K562 (cell line): ENCODE data around the gene KCNJ5. TPM values are rescaled to one million over a fixed set of nuclear protein-coding genes. Genes with fewer than 3 reads are reported as not detected.

ENCODE experiments used
- ATAC-seq: fragments of 200-7000 bp; cut with Tn5 transposase; 3 replicates; pipeline ENCODE4 v1.9.1; 2020; ENCODE audit warnings: moderate library complexity
- BruUV-seq: library from RNA; stranded (reverse); fragments of 400-500 nt; replicated peaks from 2 replicates; lab custom pipeline; 2021; lab: Mats Ljungman, UMichigan
- CTCF ChIA-PET: fragments of 300-600 bp; formaldehyde crosslinking; extraction: SDS; loops from one replicate; lab custom pipeline; 2021; ENCODE audit warnings: low intra/inter-chr PET ratio; lab: Yijun Ruan, JAX
- POLR2A ChIA-PET: fragments of 300-600, 350-650 bp; sonication (Branson Sonifier 250); formaldehyde crosslinking; extraction: SDS; loops from one replicate; lab custom pipeline; 2021; ENCODE audit warnings: antibody characterized with exemption, inconsistent platforms; lab: Yijun Ruan, JAX
- DNase-seq, 4 experiments: peaks; one replicate each; pipeline versions ENCODE4 v3.0.0 to v3.0.0-alpha.2; 2011 to 2018; ENCODE audit warnings: low spot score in 3 of 4, mixed read lengths in 3 of 4; ENCODE audit errors: extremely low read depth in 1 of 4
- FAIRE-seq: peaks from 2 replicates; lab custom pipeline; 2011; peaks lifted over from hg19 to GRCh38; lab: Jason Lieb, UNC
- H2AFZ ChIP-seq: 2 replicates; pipeline ENCODE4 v1.6.0; 2011; ENCODE audit warnings: low read depth, low read length, control low read depth, inconsistent platforms
- H3K27ac ChIP-seq: fragments of 200-600 bp; 3 replicates; pipeline ENCODE4 v1.8.0; 2011; ENCODE audit warnings: low read depth, mild to moderate bottlenecking, control low read depth, inconsistent platforms, low read length, moderate library complexity, mixed read lengths; ENCODE audit errors: extremely low read depth
- H3K27me3 ChIP-seq, 2 experiments: fragments of 300-600 bp in 1 of 2; 2 replicates in 1 of 2; 3 replicates in 1 of 2; pipeline versions ENCODE4 v1.6.0 to v1.8.0; 2011; ENCODE audit warnings: inconsistent platforms in 2 of 2, low read length in 2 of 2, mild to moderate bottlenecking in 1 of 2, mixed read lengths in 1 of 2, moderate library complexity in 1 of 2; ENCODE audit not compliant: control insufficient read depth in 2 of 2, insufficient read depth in 2 of 2
- H3K36me3 ChIP-seq: fragments of 300-600 bp; 3 replicates; pipeline ENCODE4 v1.8.0; 2011; ENCODE audit warnings: mild to moderate bottlenecking, low read length, inconsistent platforms; ENCODE audit not compliant: control insufficient read depth, insufficient read depth
- H3K4me1 ChIP-seq, 2 experiments: fragments of 200-600 bp in 1 of 2; replicated peaks in 1 of 2; 2 replicates in 1 of 2; 3 replicates in 1 of 2; pipeline versions ENCODE4 v1.5.1 to v1.8.0; 2011; ENCODE audit warnings: inconsistent platforms in 2 of 2, low read length in 2 of 2, mild to moderate bottlenecking in 1 of 2, mixed read lengths in 1 of 2, moderate library complexity in 1 of 2; ENCODE audit not compliant: control insufficient read depth in 2 of 2, insufficient read depth in 2 of 2
- H3K4me2 ChIP-seq: 2 replicates; pipeline ENCODE4 v1.6.1; 2011; ENCODE audit warnings: low read length, control low read depth, inconsistent platforms, mixed read lengths; ENCODE audit not compliant: insufficient read depth
- H3K4me3 ChIP-seq: fragments of 200-600 bp; sonication (generic), shearing (Covaris generic); 2 replicates; pipeline ENCODE4 v1.5.1; 2016; ENCODE audit warnings: control low read depth, inconsistent platforms
- H3K79me2 ChIP-seq: fragments of 200-600 bp; 3 replicates; pipeline ENCODE4 v1.8.0; 2011; ENCODE audit warnings: low read length, inconsistent platforms; ENCODE audit not compliant: control insufficient read depth, insufficient read depth
- H3K9ac ChIP-seq, 2 experiments: 2 replicates each; pipeline versions ENCODE4 v1.6.0 to v1.6.1; 2011; ENCODE audit warnings: low read depth in 2 of 2, low read length in 2 of 2, control low read depth in 1 of 2, inconsistent platforms in 1 of 2, mild to moderate bottlenecking in 1 of 2, mixed read lengths in 1 of 2; ENCODE audit not compliant: insufficient read depth in 1 of 2
- H3K9me1 ChIP-seq: one replicate; pipeline ENCODE4 v1.6.0; 2011; ENCODE audit warnings: inconsistent platforms, mild to moderate bottlenecking, low read length, moderate library complexity; ENCODE audit not compliant: control insufficient read depth, insufficient read depth
- H3K9me3 ChIP-seq: replicated peaks from 2 replicates; pipeline ENCODE4 v1.5.1; 2011; ENCODE audit warnings: low read depth, low read length, inconsistent platforms; ENCODE audit not compliant: control insufficient read depth, insufficient read depth
- H4K20me1 ChIP-seq: replicated peaks from 2 replicates; pipeline ENCODE4 v1.6.1; 2011; ENCODE audit warnings: low read length, inconsistent platforms, mixed read lengths; ENCODE audit not compliant: control insufficient read depth, insufficient read depth
- AFF1 ChIP-seq, 2 experiments: fragments of 450-650 bp; IDR thresholded peaks; 2 replicates each; pipeline ENCODE4 v1.6.1; 2018; ENCODE audit warnings: mild to moderate bottlenecking in 2 of 2, low read depth in 1 of 2; ENCODE audit not compliant: partially characterized antibody in 2 of 2
- CTBP1 ChIP-seq: fragments of 450-650 bp; IDR thresholded peaks from 2 replicates; pipeline ENCODE4 v1.6.1; 2016; ENCODE audit warnings: borderline replicate concordance
- GABPB2 ChIP-seq: fragments of 250-450 bp; sonication (Bioruptor Pico); conservative IDR thresholded peaks from 2 replicates; pipeline ENCODE4 v1.5.1; 2021; ENCODE audit warnings: mild to moderate bottlenecking
- GATAD2A ChIP-seq: fragments of 450-650 bp; IDR thresholded peaks from 2 replicates; pipeline ENCODE4 v1.6.1; 2017
- GATAD2B ChIP-seq: fragments of 450-650 bp; IDR thresholded peaks from 2 replicates; pipeline ENCODE4 v1.6.1; 2017; ENCODE audit warnings: mild to moderate bottlenecking, borderline replicate concordance
- HMG20A ChIP-seq: fragments of 450-650 bp; formaldehyde crosslinking; conservative IDR thresholded peaks from 2 replicates; pipeline ENCODE4 v1.4.0; 2020; ENCODE audit warnings: mild to moderate bottlenecking, mixed read lengths
- KHSRP ChIP-seq: fragments of 450-650 bp; IDR thresholded peaks from 2 replicates; pipeline ENCODE4 v1.6.1; 2017
- PPARD ChIP-seq: fragments of 250-450 bp; sonication (Bioruptor Pico); IDR thresholded peaks from 2 replicates; pipeline ENCODE4 v1.8.0; 2022; ENCODE audit warnings: inconsistent platforms, mild to moderate bottlenecking, moderate library complexity
- RAD51 ChIP-seq: fragments of 450-650 bp; IDR thresholded peaks from 2 replicates; pipeline ENCODE4 v1.7.1; 2016; ENCODE audit warnings: low read depth, mild to moderate bottlenecking, borderline replicate concordance
- SMAD2 ChIP-seq: fragments of 150-350 bp; IDR thresholded peaks from 2 replicates; pipeline ENCODE4 v1.6.1; 2014; ENCODE audit warnings: low read depth, mild to moderate bottlenecking, low read length
- TRIM25 ChIP-seq: fragments of 450-650 bp; IDR thresholded peaks from 2 replicates; pipeline ENCODE4 v1.7.0; 2016; ENCODE audit warnings: borderline replicate concordance
- ZNF232 ChIP-seq: sonication (generic); formaldehyde crosslinking; IDR thresholded peaks from 2 replicates; pipeline ENCODE4 v1.8.0; 2022; ENCODE audit warnings: mild to moderate bottlenecking, missing genetic modification reagents
- WGBS: fragments of 100-300 bp; shearing (Covaris generic); methylation state at CpG from one replicate; pipeline ENCODE4 v1.1.6; 2016; ENCODE audit warnings: low coverage, mixed read lengths; ENCODE audit not compliant: insufficient coverage; ENCODE audit errors: missing lambda C conversion rate; 5-methylcytosine and 5-hydroxymethylcytosine counted together
- in situ Hi-C: fragments of 300-500 bp; cut with MboI; formaldehyde crosslinking; loops from 4 replicates; pipeline ENCODE4 v1.15.0; 2018; ENCODE audit warnings: inconsistent platforms, mixed read lengths
- intact Hi-C: fragments of 100-400 bp; cut with micrococcal nuclease; formaldehyde crosslinking; loops from 2 replicates; pipeline ENCODE4 v1.14.2; 2022
- polyA plus RNA-seq, 8 experiments: library from polyadenylated mRNA; depleted of rRNA in 4 of 8; stranded (reverse) in 5 of 8; unstranded in 3 of 8; fragments of >200 nt; fragmentation: Nextera tagmentation in 2 of 8; fragmentation: Illumina TruSeq in 1 of 8; extraction: Ambion mirVana in 2 of 8; extraction: Trizol in 1 of 8; gene quantifications; 2 replicates each; pipeline versions ENCODE4 v1.2.1 to v1.2.3, GENCODE V29; 2011 to 2014; ENCODE audit warnings: inconsistent platforms in 1 of 8, missing spikeins in 1 of 8
- total RNA-seq, 7 experiments: library from RNA; depleted of rRNA in 6 of 7; stranded (reverse); fragments of >200 nt in 6 of 7; fragmentation: Illumina TruSeq in 2 of 7; extraction: Trizol in 2 of 7; gene quantifications; 2 replicates each; pipeline versions ENCODE4 v1.2.1 to v1.2.3, GENCODE V29; 2011 to 2021; ENCODE audit warnings: low replicate concordance in 1 of 7

KCNJ5 gene
- total and polyA plus RNA-seq, 9 of the 15 experiments (the other 6 are each of a cell fraction or from before 2014, with no cell fraction given), result 0.04 TPM; not detected in 8

DNA sequence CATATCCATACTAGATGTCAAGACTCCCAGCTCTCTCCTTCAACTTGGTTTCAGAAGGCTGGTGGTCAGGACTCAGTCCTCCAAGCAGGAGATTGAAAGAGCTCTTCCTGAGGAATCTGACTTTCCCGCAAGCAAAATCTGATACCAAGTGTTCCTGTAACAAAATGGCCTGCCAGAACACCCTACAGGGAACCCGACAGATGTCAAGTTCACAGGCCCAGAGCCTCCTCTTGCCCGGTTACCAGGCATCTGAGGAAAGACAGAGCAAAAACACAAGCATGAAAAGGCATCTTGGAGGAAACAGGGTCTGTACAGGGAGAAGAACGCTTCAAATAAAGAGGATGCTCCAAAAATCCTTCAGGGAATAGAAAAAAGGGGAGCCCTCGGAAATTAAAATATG is 8.7 kb upstream of the KCNJ5 start:
- BruUV-seq, result no TSS peak
- TF ChIP-seq HMG20A (CRISPR knock-in tag) (no peak), RAD51 (no peak), KHSRP (no peak), PPARD (CRISPR knock-in tag) (no peak), SMAD2 (no peak), GATAD2B (no peak), CTBP1 (no peak), GATAD2A (no peak), TRIM25 (no peak), ZNF232 (CRISPR knock-in tag) (no peak), GABPB2 (no peak), AFF1 (IDR thresholded peaks at IDR 0.05; ENCODE audit: low read depth in 1 of 2, partially characterized antibody in 2 of 2) (no peak)
- no peak overlapping the region for H3K4me2 ChIP-seq
- H3K4me3 ChIP-seq, result no peak overlapping the region
- intact Hi-C loops, result loop anchor here (10.0 kb wide), 1 partner anchor 232 kb away; no protein-coding TSS in a partner anchor
- no peak overlapping the region for H3K9ac ChIP-seq
- ChIA-PET CTCF (no interaction called here), POLR2A (no interaction called here)
- H3K27ac ChIP-seq, result no peak overlapping the region
- no peak overlapping the region for H2AFZ ChIP-seq
- DNase-seq (no peak), FAIRE-seq (no peak), ATAC-seq (no peak)
- in situ Hi-C loops, result loop anchor here (25.0 kb wide), 1 partner anchor 430 kb away; no protein-coding TSS in a partner anchor
- no peaks in the 10 kb centered on the region for H3K27me3 ChIP-seq
- H3K36me3 ChIP-seq, result no peaks in the 10 kb centered on the region
- WGBS, result 0% methylated on average over 5 of the region's 5 CpGs
- no peaks in the 10 kb centered on the region for H3K9me3 ChIP-seq
- no peaks in the 10 kb centered on the region for H3K9me1 ChIP-seq
- H3K79me2 ChIP-seq, result no peaks in the 10 kb centered on the region
- no peaks in the 10 kb centered on the region for H4K20me1 ChIP-seq
- no peaks in the 10 kb centered on the region for H3K4me1 ChIP-seq
